Measurements from ENCODE around the gene MAPK13.
A peak's percentile ranks its signal among the peaks of the same experiment; 100 is the strongest.
"Not testable (repeated sequence)": the region's sequence is repeated elsewhere in the genome, so short reads cannot be mapped to it uniquely, and the experiment has no call there.

MAPK13 gene

GRCh38 chr6:36129941-36130666, at the start of gene MAPK13:
Gene MAPK13 (plus strand): TSS chr6:36130513. CDS start chr6:36130583, 70 bp downstream.
- no peak for DNase-seq

- no peak for DNase-seq
These were observed 48.0 kb upstream of the MAPK13 start for GRCh38 chr6:36082318-36082717.

GRCh38 chr6:36083446-36083845, 46.9 kb upstream of the MAPK13 start:
- no peak for DNase-seq

- DNase-seq: not testable (repeated sequence)
These were observed 42.1 kb upstream of the MAPK13 start for GRCh38 chr6:36088204-36088603.

GRCh38 chr6:36089048-36089447, 41.3 kb upstream of the MAPK13 start:
- DNase-seq: no peak

GRCh38 chr6:36094238-36094637, 36.1 kb upstream of the MAPK13 start:
- no peak for DNase-seq

GRCh38 chr6:36094753-36095496, 35.4 kb upstream of the MAPK13 start:
- peak; percentile 70 for DNase-seq

- DNase-seq: no peak
These were observed 34.6 kb upstream of the MAPK13 start for GRCh38 chr6:36095497-36096391.

- no peak for DNase-seq
These were observed 31.9 kb upstream of the MAPK13 start for GRCh38 chr6:36098253-36098919.

- peak; percentile 58 for DNase-seq
These were observed 31.2 kb upstream of the MAPK13 start for GRCh38 chr6:36098920-36099647.

- no peak for DNase-seq
These were observed 30.3 kb upstream of the MAPK13 start for GRCh38 chr6:36099869-36100483.

GRCh38 chr6:36101691-36102090, 28.6 kb upstream of the MAPK13 start:
- DNase-seq: no peak

- no peak for DNase-seq
These were observed 27.5 kb upstream of the MAPK13 start for GRCh38 chr6:36102853-36103252.

- no peak for DNase-seq
These were observed 25.5 kb upstream of the MAPK13 start for GRCh38 chr6:36104836-36105235.

GRCh38 chr6:36109092-36109491, 21.2 kb upstream of the MAPK13 start:
- DNase-seq: no peak

GRCh38 chr6:36110050-36110449, 20.3 kb upstream of the MAPK13 start:
- DNase-seq: no peak

GRCh38 chr6:36110863-36111262, 19.4 kb upstream of the MAPK13 start:
- no peak for DNase-seq

GRCh38 chr6:36111526-36111925, 18.8 kb upstream of the MAPK13 start:
- DNase-seq: no peak

GRCh38 chr6:36113049-36113448, 17.3 kb upstream of the MAPK13 start:
- DNase-seq: no peak

GRCh38 chr6:36113703-36114102, 16.6 kb upstream of the MAPK13 start:
- DNase-seq: no peak

GRCh38 chr6:36114798-36115408, 15.4 kb upstream of the MAPK13 start:
- no peak for DNase-seq
